ENCODE data around the gene KIAA1328.

The KIAA1328 gene

DNA sequence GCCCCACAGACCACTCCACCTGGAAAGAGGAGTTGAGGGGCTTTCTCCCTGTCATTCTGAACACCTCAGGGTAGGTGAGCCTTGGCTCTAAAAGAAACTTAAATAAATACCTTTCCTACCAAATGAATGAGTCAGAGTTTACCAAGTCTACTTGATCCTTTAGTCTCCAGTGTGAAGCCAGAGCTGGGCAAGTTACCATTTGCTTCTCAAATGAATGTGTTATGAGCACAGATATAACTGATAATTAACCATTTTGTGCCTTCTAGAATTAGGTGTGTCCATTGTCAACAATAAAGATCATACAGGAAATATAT, 347.7 kb downstream of the KIAA1328 start:
- TF ChIP-seq, protein P1, sequence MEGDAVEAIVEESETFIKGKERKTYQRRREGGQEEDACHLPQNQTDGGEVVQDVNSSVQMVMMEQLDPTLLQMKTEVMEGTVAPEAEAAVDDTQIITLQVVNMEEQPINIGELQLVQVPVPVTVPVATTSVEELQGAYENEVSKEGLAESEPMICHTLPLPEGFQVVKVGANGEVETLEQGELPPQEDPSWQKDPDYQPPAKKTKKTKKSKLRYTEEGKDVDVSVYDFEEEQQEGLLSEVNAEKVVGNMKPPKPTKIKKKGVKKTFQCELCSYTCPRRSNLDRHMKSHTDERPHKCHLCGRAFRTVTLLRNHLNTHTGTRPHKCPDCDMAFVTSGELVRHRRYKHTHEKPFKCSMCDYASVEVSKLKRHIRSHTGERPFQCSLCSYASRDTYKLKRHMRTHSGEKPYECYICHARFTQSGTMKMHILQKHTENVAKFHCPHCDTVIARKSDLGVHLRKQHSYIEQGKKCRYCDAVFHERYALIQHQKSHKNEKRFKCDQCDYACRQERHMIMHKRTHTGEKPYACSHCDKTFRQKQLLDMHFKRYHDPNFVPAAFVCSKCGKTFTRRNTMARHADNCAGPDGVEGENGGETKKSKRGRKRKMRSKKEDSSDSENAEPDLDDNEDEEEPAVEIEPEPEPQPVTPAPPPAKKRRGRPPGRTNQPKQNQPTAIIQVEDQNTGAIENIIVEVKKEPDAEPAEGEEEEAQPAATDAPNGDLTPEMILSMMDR (IDR thresholded peaks at IDR 0.05; ENCODE audit: control extremely low read depth, extremely low read depth, low read depth, missing control alignments) = no peak
- ChIA-PET POLR2A (no interaction called here), CTCF (no interaction called here)
- no peak for DNase-seq (ENCODE audit: extremely low spot score)

DNA sequence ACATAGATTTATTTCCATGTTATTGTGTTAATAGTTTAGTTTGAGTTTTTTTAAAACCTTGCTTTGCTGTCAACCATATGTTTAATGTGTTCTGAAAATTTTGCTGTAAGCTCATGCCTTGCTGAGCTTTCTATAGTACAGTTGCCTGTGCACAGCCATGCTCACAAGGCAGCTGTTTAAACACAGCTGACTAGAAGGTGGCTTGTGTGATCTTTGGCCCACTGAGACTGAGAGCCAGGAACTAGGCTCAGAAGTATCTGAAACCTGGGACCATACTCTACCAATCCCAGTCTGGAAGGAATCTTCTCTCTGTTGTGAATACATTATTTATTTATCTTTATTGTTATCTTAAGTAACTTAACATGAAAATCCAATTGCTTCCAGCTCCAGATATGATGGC, 350.5 kb downstream of the KIAA1328 start:
- no peak for DNase-seq (ENCODE audit: extremely low spot score)
- ChIA-PET POLR2A (no interaction called here), CTCF (no interaction called here)
- TF ChIP-seq, protein P1 (IDR thresholded peaks at IDR 0.05; ENCODE audit: control extremely low read depth, extremely low read depth, low read depth, missing control alignments) = no peak

DNA sequence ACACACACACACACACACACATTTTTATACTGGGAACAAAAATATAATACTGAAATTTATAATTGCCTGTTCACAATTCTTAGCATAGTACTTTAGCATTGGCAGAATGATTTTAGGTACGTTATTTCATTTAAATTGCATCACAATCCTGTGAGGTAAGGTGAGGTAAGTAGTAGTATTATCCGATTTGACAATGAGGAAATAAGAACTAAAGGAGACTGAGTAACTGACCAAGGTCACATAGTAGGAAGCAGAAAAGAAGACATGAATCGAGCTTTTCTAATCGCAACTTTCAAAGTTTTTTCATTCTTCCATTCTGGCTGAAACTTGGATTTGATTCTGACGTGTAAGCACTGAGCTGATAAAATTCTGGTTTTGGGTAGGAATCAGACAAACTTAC, 351.2 kb downstream of the KIAA1328 start:
- TF ChIP-seq, protein P1 (IDR thresholded peaks at IDR 0.05; ENCODE audit: control extremely low read depth, extremely low read depth, low read depth, missing control alignments) = no peak
- no peak for DNase-seq (ENCODE audit: extremely low spot score)
- POLR2A ChIA-PET = no interaction called here
- CTCF ChIA-PET = no interaction called here

DNA sequence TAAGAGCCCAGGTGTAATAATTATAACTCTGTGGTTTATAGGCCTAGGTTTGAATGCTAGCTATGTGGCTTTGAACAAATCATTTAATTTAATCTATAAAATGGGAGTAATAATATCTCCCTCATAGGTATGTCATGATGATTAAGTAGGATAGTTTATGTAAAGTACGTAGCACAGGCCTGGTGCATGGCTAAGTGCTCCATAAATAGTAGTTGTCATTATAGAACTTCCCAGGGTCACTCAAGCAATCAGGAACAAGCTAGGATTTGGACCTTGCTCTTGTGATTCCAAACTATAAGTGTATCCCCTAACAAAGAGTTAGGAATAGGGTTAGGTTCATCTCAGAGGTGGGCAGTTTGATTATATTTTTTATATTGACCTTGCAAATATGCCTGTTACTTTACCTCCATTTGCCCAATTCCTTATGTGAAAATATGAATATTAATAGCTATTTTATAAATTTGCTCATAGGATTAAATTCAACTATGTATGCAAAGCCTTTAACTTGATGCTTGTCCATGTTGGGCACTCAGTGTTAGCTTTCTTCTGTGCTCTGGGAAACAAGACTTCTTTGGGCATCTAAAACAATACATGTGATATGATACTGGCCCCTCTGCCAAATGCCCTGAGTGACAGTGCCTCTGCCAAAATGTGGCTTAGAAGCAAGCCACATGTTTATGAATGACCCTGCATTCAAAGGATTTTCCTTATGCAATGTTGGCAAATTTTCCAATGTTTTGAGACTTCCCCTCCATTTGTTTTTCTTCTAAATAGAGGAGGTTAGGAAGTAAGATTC, 353.6 kb downstream of the KIAA1328 start:
- ChIA-PET POLR2A (no interaction called here), CTCF (interaction anchor here (1.6 kb wide), 1 partner anchor 31 kb away, joined by 4 read pairs; no protein-coding TSS in a partner anchor)
- DNase-seq (ENCODE audit: extremely low spot score) = no peak
- TF ChIP-seq, protein P1 (IDR thresholded peaks at IDR 0.05; ENCODE audit: control extremely low read depth, extremely low read depth, low read depth, missing control alignments) = no peak

DNA sequence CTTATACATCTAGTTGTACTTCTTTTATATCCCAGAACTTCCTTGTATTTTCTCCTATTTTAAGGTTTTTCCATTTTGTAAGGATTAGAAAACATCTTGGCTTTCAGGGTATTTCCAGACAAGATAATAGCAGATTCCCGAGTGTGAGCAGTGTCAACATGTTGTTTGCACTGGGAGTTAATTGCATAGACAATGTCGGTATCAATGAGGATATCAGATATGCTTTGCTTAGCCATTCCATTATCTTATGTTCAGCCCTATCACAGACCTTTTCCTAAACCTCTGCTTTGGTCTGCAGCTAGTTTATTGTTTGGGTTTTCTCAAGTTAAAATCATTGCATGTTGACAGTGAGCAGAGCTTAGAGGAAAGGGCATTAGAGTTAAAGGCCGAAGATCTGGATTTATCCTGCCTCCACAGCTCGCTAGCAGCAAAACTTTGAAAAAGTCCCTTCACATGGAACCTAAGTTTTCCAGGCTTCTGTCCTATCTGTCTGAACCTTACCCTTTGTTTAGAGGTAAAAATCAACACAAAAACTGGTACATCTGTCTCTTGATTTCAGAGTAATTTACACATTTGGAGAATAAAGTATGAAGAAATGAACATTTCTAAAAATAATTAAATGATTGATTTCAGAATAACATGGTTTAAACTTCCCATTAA, 355.4 kb downstream of the KIAA1328 start:
- POLR2A ChIA-PET = no interaction called here
- CTCF ChIA-PET = no interaction called here
- TF ChIP-seq, protein P1 (IDR thresholded peaks at IDR 0.05; ENCODE audit: control extremely low read depth, extremely low read depth, low read depth, missing control alignments) = no peak
- DNase-seq (ENCODE audit: extremely low spot score) = no peak

DNA sequence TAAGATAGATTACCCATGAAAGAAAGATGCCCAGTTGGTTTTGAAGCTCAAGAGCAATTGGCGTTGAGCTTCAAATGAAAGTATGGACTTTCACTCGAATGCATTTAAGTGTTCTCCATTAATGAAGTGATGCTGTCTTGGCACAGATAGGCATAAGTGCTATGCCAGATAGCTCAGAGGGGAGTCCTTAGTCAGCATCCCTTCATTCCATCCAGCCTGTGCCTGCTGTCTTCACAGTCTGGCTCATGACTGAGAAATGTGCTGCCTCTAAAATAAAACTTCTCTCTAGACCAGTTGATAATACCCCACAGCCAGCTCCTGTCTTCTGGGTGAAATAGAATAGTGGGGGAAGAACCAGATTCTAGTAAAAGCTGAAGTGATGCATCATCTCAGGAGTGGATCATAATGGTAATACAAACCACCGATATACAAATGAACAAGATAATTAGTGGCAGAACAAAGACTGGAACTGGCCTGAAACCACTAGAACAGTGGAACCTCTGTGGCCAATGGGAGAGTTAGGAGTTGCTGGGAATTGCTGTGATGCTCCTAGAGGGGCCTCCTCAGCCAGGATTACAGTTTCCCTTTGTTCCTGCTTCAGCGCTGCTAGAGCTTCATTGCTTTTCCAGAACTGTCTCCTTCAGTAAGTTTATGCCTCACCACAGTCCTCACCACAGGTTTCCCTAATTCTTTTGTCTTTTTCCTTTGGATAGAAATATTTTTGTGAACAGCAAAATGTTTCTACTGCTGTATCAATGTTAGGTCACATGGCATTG, 359.3 kb downstream of the KIAA1328 start:
- ChIA-PET POLR2A (no interaction called here), CTCF (interaction anchor here (1.4 to 5.1 kb wide), 3 partner anchors 11 to 21 kb away, joined by 4 to 13 read pairs (median 11); no protein-coding TSS in a partner anchor)
- DNase-seq (ENCODE audit: extremely low spot score) = no peak
- TF ChIP-seq, protein P1 (IDR thresholded peaks at IDR 0.05; ENCODE audit: control extremely low read depth, extremely low read depth, low read depth, missing control alignments) = no peak

Measured in GM10248 (cell line).